Rectal smooth muscle tissue (tissue), 1 donor: ENCODE measurements around the gene IL4R.
"Not testable (repeated sequence)": the region's sequence is repeated elsewhere in the genome, so short reads cannot be mapped to it uniquely, and the experiment has no call there.

Source experiments
- H3K27ac ChIP-seq: one replicate; pipeline ENCODE4 v1.7.0; 2013; ENCODE audit warnings: low read depth, low read length, inconsistent platforms
- H3K27me3 ChIP-seq: one replicate; pipeline ENCODE4 v1.7.0; 2013; ENCODE audit warnings: low read length; ENCODE audit not compliant: control insufficient read depth, insufficient read depth
- H3K36me3 ChIP-seq: one replicate; pipeline ENCODE4 v1.7.0; 2013; ENCODE audit warnings: low read length; ENCODE audit not compliant: control insufficient read depth, insufficient read depth
- H3K4me1 ChIP-seq: one replicate; pipeline ENCODE4 v1.7.0; 2013; ENCODE audit warnings: low read length; ENCODE audit not compliant: control insufficient read depth, insufficient read depth
- H3K4me3 ChIP-seq: one replicate; pipeline ENCODE4 v1.7.0; 2013; ENCODE audit warnings: low read length
- H3K9ac ChIP-seq: one replicate; pipeline ENCODE4 v1.7.0; 2013; ENCODE audit warnings: low read length

The IL4R gene

GRCh38 chr16:27402569-27402963 lies 88.8 kb downstream of the IL4R start:
- no peaks in the 10 kb centered on the region for H3K36me3 ChIP-seq
- H3K4me3 ChIP-seq: peak overlapping the region; percentile 51
- no peaks in the 10 kb centered on the region for H3K4me1 ChIP-seq
- no peak overlapping the region for H3K27ac ChIP-seq
- H3K9ac ChIP-seq: no peak overlapping the region
- H3K27me3 ChIP-seq: no peaks in the 10 kb centered on the region

- peak overlapping the region; percentile 51 for H3K4me3 ChIP-seq
- H3K27me3 ChIP-seq: no peaks in the 10 kb centered on the region
- H3K27ac ChIP-seq: no peak overlapping the region
- H3K4me1 ChIP-seq: no peaks in the 10 kb centered on the region
- no peak overlapping the region for H3K9ac ChIP-seq
- no peaks in the 10 kb centered on the region for H3K36me3 ChIP-seq
These were observed 89.3 kb downstream of the IL4R start for GRCh38 chr16:27402964-27403600.

- peak overlapping the region; percentile 51 for H3K4me3 ChIP-seq
These were observed 89.8 kb downstream of the IL4R start for GRCh38 chr16:27403601-27403992.

GRCh38 chr16:27404163-27404823 lies 90.5 kb downstream of the IL4R start:
- peak overlapping the region; percentile 22 for H3K4me3 ChIP-seq
- H3K9ac ChIP-seq: no peak overlapping the region
- H3K27ac ChIP-seq: no peak overlapping the region
- no peaks in the 10 kb centered on the region for H3K36me3 ChIP-seq
- H3K27me3 ChIP-seq: no peaks in the 10 kb centered on the region
- no peaks in the 10 kb centered on the region for H3K4me1 ChIP-seq

More at GRCh38 chr16:27403601-27403992, 89.8 kb downstream of the IL4R start:
- H3K36me3 ChIP-seq: no peaks in the 10 kb centered on the region
- no peak overlapping the region for H3K27ac ChIP-seq
- no peaks in the 10 kb centered on the region for H3K4me1 ChIP-seq
- H3K9ac ChIP-seq: no peak overlapping the region
- no peaks in the 10 kb centered on the region for H3K27me3 ChIP-seq

GRCh38 chr16:27405546-27406451 lies 92.0 kb downstream of the IL4R start:
- Histone ChIP-seq H3K4me1 (no peaks in the 10 kb centered on the region), H3K27ac (no peak overlapping the region), H3K27me3 (no peaks in the 10 kb centered on the region), H3K36me3 (no peaks in the 10 kb centered on the region), H3K4me3 (no peak overlapping the region), H3K9ac (no peak overlapping the region)

- no peak overlapping the region for H3K27ac ChIP-seq
- H3K36me3 ChIP-seq: no peaks in the 10 kb centered on the region
- no peaks in the 10 kb centered on the region for H3K4me1 ChIP-seq
- H3K4me3 ChIP-seq: no peak overlapping the region
- no peak overlapping the region for H3K9ac ChIP-seq
- no peaks in the 10 kb centered on the region for H3K27me3 ChIP-seq
These were observed 92.8 kb downstream of the IL4R start for GRCh38 chr16:27406511-27407128.

- no peaks in the 10 kb centered on the region for H3K36me3 ChIP-seq
- no peak overlapping the region for H3K4me3 ChIP-seq
- H3K27me3 ChIP-seq: no peaks in the 10 kb centered on the region
- H3K4me1 ChIP-seq: no peaks in the 10 kb centered on the region
- no peak overlapping the region for H3K27ac ChIP-seq
- no peak overlapping the region for H3K9ac ChIP-seq
These were observed 93.4 kb downstream of the IL4R start for GRCh38 chr16:27407133-27407532.

- Histone ChIP-seq H3K27ac (no peak overlapping the region), H3K4me1 (no peaks in the 10 kb centered on the region), H3K27me3 (no peaks in the 10 kb centered on the region), H3K9ac (no peak overlapping the region), H3K4me3 (no peak overlapping the region), H3K36me3 (no peaks in the 10 kb centered on the region)
These were observed 94.3 kb downstream of the IL4R start for GRCh38 chr16:27408012-27408601.

- H3K4me1 ChIP-seq: no peaks in the 10 kb centered on the region
- H3K9ac ChIP-seq: no peak overlapping the region
- H3K27ac ChIP-seq: no peak overlapping the region
- H3K36me3 ChIP-seq: no peaks in the 10 kb centered on the region
- H3K27me3 ChIP-seq: no peaks in the 10 kb centered on the region
- no peak overlapping the region for H3K4me3 ChIP-seq
These were observed 94.8 kb downstream of the IL4R start for GRCh38 chr16:27408602-27409031.

GRCh38 chr16:27409958-27410357 lies 96.2 kb downstream of the IL4R start:
- H3K27ac ChIP-seq, H3K27me3 ChIP-seq, H3K36me3 ChIP-seq, H3K9ac ChIP-seq, H3K4me3 ChIP-seq, H3K4me1 ChIP-seq: not testable (repeated sequence)

GRCh38 chr16:27410761-27411160 lies 97.0 kb downstream of the IL4R start:
- H3K4me1 ChIP-seq: no peaks in the 10 kb centered on the region
- H3K36me3 ChIP-seq: no peaks in the 10 kb centered on the region
- H3K27me3 ChIP-seq: no peaks in the 10 kb centered on the region
- H3K4me3 ChIP-seq: no peak overlapping the region
- no peak overlapping the region for H3K9ac ChIP-seq
- no peak overlapping the region for H3K27ac ChIP-seq

GRCh38 chr16:27413956-27414355 lies 100.2 kb downstream of the IL4R start:
- Histone ChIP-seq H3K27ac (no peak overlapping the region), H3K4me3 (no peak overlapping the region), H3K4me1 (no peaks in the 10 kb centered on the region), H3K27me3 (no peaks in the 10 kb centered on the region), H3K36me3 (no peaks in the 10 kb centered on the region), H3K9ac (no peak overlapping the region)
